GM20431 (cell line): ENCODE results near the gene FBXO40.

Source experiments
- in situ Hi-C: fragments of 300-500 bp; cut with MseI, MboI; formaldehyde crosslinking; loops from one replicate; pipeline ENCODE4 v1.15.0; 2020; ENCODE audit warnings: low sequenced_read_pairs; ENCODE audit not compliant: unreplicated experiment

The FBXO40 gene

DNA sequence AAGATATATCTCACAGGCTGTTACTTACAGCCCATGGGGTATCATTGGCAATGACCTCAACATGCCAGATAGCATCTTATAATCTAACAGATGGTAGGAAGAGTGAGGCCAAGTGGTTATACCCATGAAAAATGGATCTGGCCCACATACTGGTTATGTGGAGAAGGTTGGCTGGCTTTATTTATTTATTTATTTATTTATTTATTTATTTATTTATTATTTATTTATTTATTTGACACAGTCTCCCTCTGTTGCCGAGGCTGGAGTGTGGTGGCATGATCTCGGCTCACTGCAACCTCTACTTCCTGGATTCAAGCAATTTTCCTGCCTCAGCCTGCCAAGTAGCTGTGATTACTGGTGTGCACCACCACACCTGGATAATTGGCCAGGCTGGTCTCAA is 11.6 kb downstream of the FBXO40 start:
- in situ Hi-C loops, result no loop called here

DNA sequence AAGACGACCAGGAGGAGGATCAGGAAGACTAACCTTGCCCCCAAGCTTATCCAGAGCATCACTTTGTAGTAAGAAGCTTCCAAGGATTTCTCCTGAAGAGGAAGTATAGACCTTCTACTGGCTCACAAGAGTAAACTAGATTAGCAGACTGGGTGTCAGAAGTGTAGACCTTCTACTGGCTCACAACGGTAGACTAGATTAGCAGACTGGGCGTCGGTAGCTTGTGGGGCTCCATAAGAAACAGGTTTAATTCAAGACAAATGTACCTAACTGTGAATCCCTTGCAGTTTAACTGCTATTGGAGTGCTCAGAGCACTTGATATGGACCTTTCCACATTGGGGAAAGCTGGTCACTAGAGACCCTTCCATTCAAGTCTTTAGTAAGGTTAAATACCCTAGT is 12.9 kb downstream of the FBXO40 start:
- in situ Hi-C loops, result no loop called here

GRCh38 chr3:121619691-121620090 is 26.5 kb downstream of the FBXO40 start:
- in situ Hi-C loops, result no loop called here

- in situ Hi-C loops, result no loop called here
Measured at GRCh38 chr3:121621491-121621890, 28.3 kb downstream of the FBXO40 start.

GRCh38 chr3:121624147-121624899 is 31.1 kb downstream of the FBXO40 start:
- in situ Hi-C loops, result no loop called here

DNA sequence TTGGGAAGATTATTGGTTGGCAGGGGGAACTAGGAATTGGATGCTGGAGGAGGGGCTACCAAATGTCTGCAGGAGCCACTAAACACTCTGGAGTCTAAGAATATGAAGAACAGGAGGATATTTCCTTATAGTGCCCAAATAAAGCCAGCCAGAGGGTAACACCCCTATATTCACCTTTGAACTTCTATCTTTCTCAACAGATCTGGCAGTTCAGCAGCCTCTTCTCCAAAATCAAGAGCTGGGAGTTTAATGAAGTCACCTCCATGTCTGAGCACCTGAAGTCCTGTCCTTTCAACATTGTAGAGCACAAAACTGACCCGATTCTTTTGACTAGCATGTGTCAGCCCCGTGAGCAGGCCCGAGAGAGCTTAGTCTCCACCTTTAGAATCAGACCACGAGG is 33.3 kb downstream of the FBXO40 start:
- in situ Hi-C loops, result no loop called here

DNA sequence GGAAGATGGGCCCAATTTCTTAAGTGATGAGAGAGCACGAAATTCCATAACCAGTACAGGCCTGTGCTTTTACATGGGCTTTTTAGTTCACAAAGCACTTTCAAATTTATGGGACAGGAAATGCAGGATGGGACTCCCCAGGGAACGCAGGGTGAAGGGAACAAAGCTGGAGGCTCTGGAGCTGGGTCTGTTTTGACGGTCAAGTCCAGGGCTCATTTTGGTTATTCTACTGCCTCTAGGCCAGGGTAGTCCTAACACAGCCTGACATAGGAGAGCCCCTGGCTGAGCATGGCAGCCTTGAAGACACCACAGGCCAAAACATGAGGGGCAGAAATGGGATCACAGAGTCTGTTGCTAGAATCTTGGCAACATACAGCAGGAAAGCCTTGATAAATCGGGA is 34.0 kb downstream of the FBXO40 start:
- in situ Hi-C loops, result no loop called here

GRCh38 chr3:121627622-121628021 is 34.4 kb downstream of the FBXO40 start:
- in situ Hi-C loops, result no loop called here

DNA sequence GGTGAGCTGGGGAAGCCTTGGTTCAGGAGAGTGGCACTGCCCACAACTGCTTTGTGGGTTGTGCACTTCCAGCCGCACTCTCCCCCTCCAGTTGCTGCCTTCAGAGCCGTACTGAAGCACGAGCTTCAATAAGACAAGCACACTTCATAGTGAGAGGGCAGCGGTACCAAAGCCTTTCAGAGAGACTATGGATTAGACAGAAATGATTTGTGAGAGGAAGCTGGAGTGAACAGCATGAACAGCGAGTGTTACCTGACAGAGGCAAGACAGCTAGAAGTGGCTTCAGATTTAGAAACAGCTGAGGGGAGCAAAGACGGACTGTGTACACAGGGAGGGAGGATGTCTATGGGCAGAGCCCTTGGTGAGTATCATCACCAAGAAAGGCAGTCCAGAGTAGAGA is 36.4 kb downstream of the FBXO40 start:
- in situ Hi-C loops, result no loop called here

- in situ Hi-C loops, result no loop called here
Measured at GRCh38 chr3:121630355-121630754, 37.2 kb downstream of the FBXO40 start.

DNA sequence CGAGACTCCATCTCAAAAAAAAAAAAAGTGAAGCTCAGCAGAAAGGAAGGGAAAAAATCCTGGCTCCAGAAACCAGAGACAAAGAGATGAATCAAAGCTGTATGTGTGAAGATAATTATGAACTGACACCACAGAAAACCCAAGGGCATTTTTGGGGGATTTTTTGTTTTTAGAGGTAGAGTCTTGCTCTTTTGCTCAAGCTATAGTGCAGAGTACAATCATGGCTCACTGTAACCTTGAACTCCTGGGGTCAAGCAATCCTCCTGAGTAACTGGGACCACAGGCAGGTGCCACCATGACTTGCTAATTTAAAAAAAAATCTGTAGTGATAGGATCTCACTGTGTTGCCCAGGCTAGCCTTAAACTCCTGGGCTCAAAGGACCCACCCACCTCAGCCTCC is 44.7 kb downstream of the FBXO40 start:
- in situ Hi-C loops, result no loop called here

DNA sequence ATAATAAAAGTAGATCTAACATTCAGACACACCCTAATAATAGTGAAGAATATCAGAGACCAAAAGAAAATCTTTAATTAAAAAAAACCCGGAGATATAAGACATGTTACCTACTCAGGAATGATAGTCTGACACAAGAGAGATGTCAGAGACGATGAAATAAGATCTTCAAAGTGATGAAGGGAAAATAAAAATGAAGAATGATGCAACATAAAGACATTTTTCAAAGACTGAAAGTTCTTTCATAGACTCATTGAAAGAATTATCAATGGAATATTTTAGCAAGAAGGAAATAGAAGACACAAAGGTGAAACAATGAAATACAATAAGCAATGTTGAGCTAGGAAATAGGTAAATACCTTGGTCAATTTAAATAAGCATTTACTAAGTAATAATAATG is 47.9 kb downstream of the FBXO40 start:
- in situ Hi-C loops, result no loop called here

DNA sequence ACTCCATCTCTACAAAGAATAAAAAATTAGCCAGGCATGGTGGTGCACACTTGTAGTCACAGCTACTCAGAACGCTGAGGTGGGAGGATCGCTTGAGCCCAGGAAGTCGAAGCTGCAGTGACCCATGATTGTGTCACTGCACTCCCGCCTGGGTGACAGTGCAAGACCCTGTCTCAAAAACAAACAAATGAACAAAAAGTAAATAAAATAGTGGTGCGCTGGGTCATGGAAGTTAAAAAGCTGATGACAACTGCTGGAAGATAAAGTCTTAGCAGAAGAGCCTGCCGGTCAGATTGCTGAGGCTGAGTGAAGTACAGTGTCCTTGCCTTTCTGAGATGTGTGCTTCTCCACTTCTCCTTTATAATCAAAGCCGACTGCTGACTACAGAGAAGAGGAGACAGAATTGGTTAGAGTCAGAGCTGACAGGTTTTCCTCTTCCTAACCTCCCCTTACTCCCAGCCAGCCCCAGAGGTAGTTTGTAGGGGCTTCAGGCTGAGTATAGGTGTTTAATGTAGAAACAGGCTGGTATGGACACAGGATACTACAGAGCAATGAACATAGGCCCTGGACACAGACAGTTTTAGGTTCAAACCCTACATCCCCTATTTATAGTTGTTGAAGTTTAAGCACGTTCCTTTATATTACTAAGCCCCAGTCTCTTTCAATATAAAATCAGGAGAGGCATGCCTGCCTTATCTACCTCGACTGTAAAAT is 49.6 kb downstream of the FBXO40 start:
- in situ Hi-C loops, result no loop called here

GRCh38 chr3:121645054-121645453 is 51.9 kb downstream of the FBXO40 start:
- in situ Hi-C loops, result no loop called here

DNA sequence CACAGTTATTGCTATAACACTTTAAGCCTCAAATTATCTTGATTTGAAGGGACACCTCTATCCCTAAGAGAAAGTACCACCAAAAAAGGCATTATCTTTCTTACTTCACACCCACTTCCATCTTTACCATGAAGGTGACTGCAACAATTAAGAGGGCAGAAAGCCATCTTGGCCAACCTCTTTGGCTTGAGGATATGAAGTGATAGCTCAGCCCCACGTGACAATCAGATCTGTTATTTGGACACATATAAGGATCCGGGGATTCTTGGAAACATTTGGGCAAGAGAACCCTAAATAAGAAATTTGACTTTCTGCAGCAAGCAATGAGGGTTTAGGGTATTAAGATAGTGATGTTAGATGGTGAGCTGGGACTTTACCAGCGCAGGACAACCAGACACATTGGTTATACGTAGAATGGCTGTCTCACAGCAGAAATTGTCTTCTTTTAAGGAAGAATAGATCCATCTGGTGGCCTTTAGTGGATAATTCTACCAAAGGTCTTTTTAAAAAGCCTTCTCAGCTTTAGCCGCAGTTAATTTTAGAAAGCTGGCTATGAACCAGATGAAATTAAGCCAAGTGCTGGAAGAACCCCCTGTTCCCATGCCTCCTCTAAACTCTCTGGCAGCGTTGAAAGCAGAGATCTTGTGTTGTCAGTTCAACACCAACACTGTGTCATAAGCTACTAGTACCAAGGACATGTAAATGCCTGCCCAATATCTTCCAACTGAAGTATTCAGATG is 55.2 kb downstream of the FBXO40 start:
- in situ Hi-C loops, result no loop called here

DNA sequence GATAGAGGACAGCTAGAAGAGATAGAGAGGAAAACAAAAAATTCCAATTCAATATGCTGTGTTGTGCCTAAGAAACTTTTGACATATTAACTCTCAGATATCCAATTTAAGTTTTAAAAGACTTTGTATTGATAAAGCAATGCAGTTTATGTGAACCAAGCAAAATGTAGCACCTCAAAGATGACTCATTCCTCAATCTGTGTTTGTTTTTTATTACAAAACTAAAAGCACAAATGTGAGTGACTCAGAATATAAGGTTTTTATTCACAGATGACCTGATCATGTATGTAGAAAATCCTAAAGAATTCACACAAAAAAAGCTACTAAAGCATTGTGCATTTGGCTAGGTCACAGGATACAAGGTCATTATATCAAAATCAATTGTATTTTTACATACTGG is 56.5 kb downstream of the FBXO40 start:
- in situ Hi-C loops, result no loop called here

DNA sequence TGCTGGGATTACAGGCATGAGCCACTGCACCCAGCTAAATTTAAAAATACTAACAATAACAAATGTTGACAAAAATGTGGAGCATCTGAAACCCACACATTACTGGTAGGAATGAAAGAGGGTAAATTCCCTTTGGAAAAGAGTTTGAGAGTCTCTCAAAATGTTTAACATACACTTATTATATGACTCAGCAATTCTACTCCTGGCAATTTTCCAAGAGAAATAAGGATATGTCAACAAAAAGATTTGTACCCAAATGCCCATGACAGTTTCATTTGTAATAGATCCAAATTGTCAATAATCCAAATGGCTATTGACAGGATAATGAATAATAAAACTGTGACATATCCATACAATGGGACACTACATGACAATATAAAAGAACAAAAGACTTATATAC is 58.5 kb downstream of the FBXO40 start:
- in situ Hi-C loops, result no loop called here

DNA sequence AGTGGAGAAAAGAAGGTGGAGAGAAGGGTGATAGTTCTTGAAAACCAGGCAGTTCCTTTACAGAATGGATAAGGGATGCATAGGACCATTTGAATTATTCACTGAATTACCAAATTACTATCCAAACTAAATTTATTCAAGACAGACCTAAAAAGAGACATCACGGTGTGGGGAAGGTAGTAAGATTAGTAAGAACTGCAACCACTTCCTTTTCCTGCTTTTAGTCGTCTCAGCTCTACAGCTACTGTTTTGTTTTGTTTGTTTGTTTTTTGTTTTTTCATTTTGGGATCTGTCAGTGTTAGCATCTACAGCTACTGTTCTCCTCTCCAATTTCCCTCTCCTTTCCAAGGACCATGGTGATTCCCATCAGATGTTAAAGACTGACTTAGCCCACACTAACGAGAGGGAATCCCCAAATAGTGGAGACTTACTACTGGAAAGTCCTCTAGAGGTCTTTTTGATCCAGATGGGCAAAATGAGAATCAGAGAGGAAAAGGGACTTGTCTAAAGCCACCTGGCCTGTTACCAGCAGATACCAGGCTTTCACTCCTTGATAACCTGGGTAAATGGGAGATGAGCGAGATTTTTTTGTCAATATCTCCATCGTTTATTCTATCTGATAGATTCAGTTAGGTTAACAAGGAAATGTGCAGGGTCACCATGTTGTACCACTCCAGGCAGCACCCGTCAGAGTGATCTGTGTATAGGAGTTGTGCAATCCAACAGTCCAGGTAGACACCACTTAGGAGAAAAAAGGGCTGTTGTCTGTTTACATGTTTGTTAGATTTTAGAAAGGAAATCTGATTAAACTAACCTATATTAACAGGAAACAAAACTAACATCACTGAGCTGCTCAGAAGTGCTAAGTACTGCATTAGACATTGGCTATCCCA is 61.6 kb downstream of the FBXO40 start:
- in situ Hi-C loops, result no loop called here

GRCh38 chr3:121658716-121659435 is 65.7 kb downstream of the FBXO40 start:
- in situ Hi-C loops, result no loop called here

DNA sequence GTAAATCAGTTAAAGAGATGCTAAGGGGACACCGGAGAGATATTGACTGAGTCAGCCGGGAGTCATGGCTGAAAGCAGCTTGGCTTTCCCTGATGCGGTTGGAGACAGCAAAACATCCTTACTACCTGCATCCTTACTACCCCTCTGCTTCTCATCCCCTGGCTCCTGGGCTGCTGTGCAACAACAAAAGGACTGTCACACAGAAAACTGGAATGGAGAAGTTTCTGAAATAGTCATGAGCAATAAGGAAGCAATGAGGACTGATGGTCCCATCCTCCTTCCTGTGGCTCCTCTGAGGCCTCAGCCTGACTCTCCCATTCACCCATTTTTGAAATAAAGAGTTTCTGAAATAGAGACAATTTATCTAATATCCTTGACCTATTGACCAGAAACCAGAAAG is 66.4 kb downstream of the FBXO40 start:
- in situ Hi-C loops, result no loop called here
